Gastroesophageal sphincter (tissue), 4 donors: ENCODE measurements around the gene BCL11A. TPM values are rescaled to one million over a fixed set of nuclear protein-coding genes. Genes with fewer than 3 reads are reported as not detected.
A peak's percentile ranks its signal among the peaks of the same experiment; 100 is the strongest.

Experiments used
- ATAC-seq: fragments of 150-250 bp; one replicate; pipeline ENCODE4 v1.9.1; 2016; ENCODE audit warnings: mild to moderate bottlenecking, moderate library complexity
- H3K27ac ChIP-seq, 4 donors: fragments of 200-600 bp; sonication (generic) in 3 of 4; 1 replicate in 3 of 4; 2 replicates in 1 of 4; pipeline ENCODE4 v1.5.1; 2016 to 2019
- H3K27me3 ChIP-seq: fragments of 200-600 bp; sonication (generic); one replicate; pipeline ENCODE4 v1.5.1; 2019
- H3K36me3 ChIP-seq, 2 donors: fragments of 200-600 bp; sonication (generic); one replicate each; pipeline ENCODE4 v1.5.1; 2019; ENCODE audit warnings: control low read depth in 1 of 2
- H3K4me1 ChIP-seq, 3 donors: fragments of 200-600 bp; sonication (generic); 1 replicate in 2 of 3; 2 replicates in 1 of 3; pipeline ENCODE4 v1.5.1; 2016 to 2019; ENCODE audit warnings: control low read depth in 2 of 3
- H3K4me3 ChIP-seq, 2 donors: fragments of 200-600 bp; sonication (generic); one replicate each; pipeline ENCODE4 v1.5.1; 2019; ENCODE audit warnings: mild to moderate bottlenecking in 1 of 2, moderate library complexity in 1 of 2
- H3K9me3 ChIP-seq, 3 donors: fragments of 200-600 bp; sonication (generic); one replicate each; pipeline ENCODE4 v1.5.1; 2017 to 2019; ENCODE audit warnings: control low read depth in 2 of 3
- CTCF ChIP-seq, 4 experiments: fragments of 200-600 bp in 2 of 4; fragments of 450-650 bp in 2 of 4; sonication (generic) in 1 of 4; IDR thresholded peaks; one replicate each; pipeline ENCODE4 v1.5.1; 2017 to 2019; ENCODE audit warnings: antibody characterized with exemption in 4 of 4, mild to moderate bottlenecking in 2 of 4, moderate library complexity in 2 of 4
- EP300 ChIP-seq: sonication (generic); formaldehyde crosslinking; IDR thresholded peaks from one replicate; pipeline ENCODE4 v1.6.1; 2017; ENCODE audit warnings: antibody characterized with exemption, mild to moderate bottlenecking
- POLR2A ChIP-seq, 2 donors: fragments of 450-650 bp; IDR thresholded peaks; one replicate each; pipeline ENCODE4 v1.6.1; 2017; ENCODE audit warnings: antibody characterized with exemption in 2 of 2, mild to moderate bottlenecking in 2 of 2, moderate library complexity in 1 of 2
- POLR2AphosphoS5 ChIP-seq: sonication (generic); formaldehyde crosslinking; IDR thresholded peaks from one replicate; pipeline ENCODE4 v1.6.1; 2017; ENCODE audit warnings: antibody characterized with exemption
- WGBS, 2 donors: methylation state at CpG; one replicate each; pipeline ENCODE4 v1.1.5; 2018; ENCODE audit warnings: low coverage in 1 of 2; 5-methylcytosine and 5-hydroxymethylcytosine counted together
- total RNA-seq, 4 donors: library from RNA; depleted of rRNA; stranded (reverse); fragments of >200 nt; gene quantifications; one replicate each; pipeline ENCODE4 v1.1.0, GENCODE V29; 2016

BCL11A gene
- total RNA-seq, 4 donors from 2014 or later, result 3.6 to 10.6 (median 8.1) TPM

DNA sequence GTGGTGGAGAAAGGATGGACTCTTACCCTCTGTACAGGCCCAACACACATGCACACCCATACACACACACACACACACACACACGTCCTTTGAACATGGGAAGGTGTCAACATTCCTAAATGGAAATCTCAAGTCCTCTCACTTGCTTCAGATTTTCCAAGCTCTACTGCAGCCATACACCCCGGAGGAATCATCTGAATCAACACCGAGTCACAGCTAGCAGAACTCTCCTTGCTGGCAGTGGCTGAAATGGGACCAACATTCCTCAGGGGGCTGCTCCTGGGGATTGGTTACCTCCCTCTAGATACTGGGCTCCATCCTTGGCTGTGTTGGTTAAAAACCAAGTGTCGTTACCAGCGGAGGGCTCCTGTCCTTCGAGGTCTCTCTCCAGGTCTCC is 112.7 kb downstream of the BCL11A start:
- TF ChIP-seq EP300 (no peak), POLR2AphosphoS5 (no peak), POLR2A (IDR thresholded peaks at IDR 0.05) (no peak), CTCF (IDR thresholded peaks at IDR 0.05) (no peak)
- no peak overlapping the region for H3K4me3 ChIP-seq
- H3K27ac ChIP-seq, result no peak overlapping the region
- no peak for ATAC-seq
- no peaks in the 10 kb centered on the region for H3K9me3 ChIP-seq
- 84 to 93% methylated on average over 4 to 6 of the region's 6 CpGs for WGBS, 2 donors
- H3K36me3 ChIP-seq, result no peaks in the 10 kb centered on the region
- H3K27me3 ChIP-seq, result peaks cover 6% of the 10 kb centered on the region
- no peaks in the 10 kb centered on the region for H3K4me1 ChIP-seq

GRCh38 chr2:60440079-60440766 is 113.2 kb downstream of the BCL11A start:
- 91 to 93% methylated on average over 3 of the region's 3 CpGs for WGBS, 2 donors
- no peaks in the 10 kb centered on the region for H3K36me3 ChIP-seq
- no peaks in the 10 kb centered on the region for H3K4me1 ChIP-seq
- no peak overlapping the region for H3K27ac ChIP-seq
- H3K4me3 ChIP-seq, result no peak overlapping the region
- H3K27me3 ChIP-seq, result peaks cover 6% of the 10 kb centered on the region
- no peak for ATAC-seq
- H3K9me3 ChIP-seq, result no peaks in the 10 kb centered on the region
- TF ChIP-seq POLR2A (IDR thresholded peaks at IDR 0.05), result no peak
- no peak for TF ChIP-seq EP300
- no peak for TF ChIP-seq POLR2AphosphoS5
- TF ChIP-seq CTCF (IDR thresholded peaks at IDR 0.05), result no peak

GRCh38 chr2:60439219-60439974 is 114.1 kb downstream of the BCL11A start:
- TF ChIP-seq POLR2AphosphoS5 (no peak), CTCF (IDR thresholded peaks at IDR 0.05) (peak in 3 of 4 experiments; percentile 8 to 22 (median 12))

DNA sequence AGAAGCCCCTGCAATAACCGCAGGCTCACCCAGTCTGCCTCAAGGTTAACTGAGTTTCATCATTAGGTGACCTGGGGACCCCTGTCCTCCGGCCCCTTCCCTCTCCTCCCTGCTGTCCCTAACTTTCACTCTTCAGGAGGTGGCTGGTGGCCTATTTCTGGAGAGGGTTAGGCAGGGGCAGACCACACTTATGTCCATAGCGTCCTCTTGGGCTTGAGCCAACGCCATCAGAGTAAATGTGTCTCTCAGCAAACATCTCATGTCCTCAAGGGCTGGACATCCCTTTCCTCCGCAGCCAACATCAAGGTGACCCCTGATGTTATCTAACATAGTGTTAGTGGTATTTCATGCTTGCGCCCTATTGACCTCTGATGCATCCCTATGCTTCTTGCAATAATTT is 114.8 kb downstream of the BCL11A start:
- Histone ChIP-seq H3K36me3 (no peaks in the 10 kb centered on the region), H3K4me1 (no peaks in the 10 kb centered on the region), H3K27ac (no peak overlapping the region), H3K27me3 (peaks cover 6% of the 10 kb centered on the region), H3K4me3 (no peak overlapping the region), H3K9me3 (no peaks in the 10 kb centered on the region)
- 90 to 91% methylated on average over 2 to 4 of the region's 6 CpGs for WGBS, 2 donors
- TF ChIP-seq POLR2A (IDR thresholded peaks at IDR 0.05) (no peak), EP300 (no peak), POLR2AphosphoS5 (no peak), CTCF (IDR thresholded peaks at IDR 0.05) (no peak)
- no peak for ATAC-seq

More at GRCh38 chr2:60439219-60439974, 114.1 kb downstream of the BCL11A start:
- WGBS, 2 donors, result 78 to 82% methylated on average over 7 to 18 of the region's 20 CpGs
- H3K4me1 ChIP-seq, result no peaks in the 10 kb centered on the region
- peak; percentile 51 for ATAC-seq
- no peaks in the 10 kb centered on the region for H3K9me3 ChIP-seq
- no peak overlapping the region for H3K27ac ChIP-seq
- peaks cover 6% of the 10 kb centered on the region for H3K27me3 ChIP-seq
- no peaks in the 10 kb centered on the region for H3K36me3 ChIP-seq
- H3K4me3 ChIP-seq, result no peak overlapping the region

DNA sequence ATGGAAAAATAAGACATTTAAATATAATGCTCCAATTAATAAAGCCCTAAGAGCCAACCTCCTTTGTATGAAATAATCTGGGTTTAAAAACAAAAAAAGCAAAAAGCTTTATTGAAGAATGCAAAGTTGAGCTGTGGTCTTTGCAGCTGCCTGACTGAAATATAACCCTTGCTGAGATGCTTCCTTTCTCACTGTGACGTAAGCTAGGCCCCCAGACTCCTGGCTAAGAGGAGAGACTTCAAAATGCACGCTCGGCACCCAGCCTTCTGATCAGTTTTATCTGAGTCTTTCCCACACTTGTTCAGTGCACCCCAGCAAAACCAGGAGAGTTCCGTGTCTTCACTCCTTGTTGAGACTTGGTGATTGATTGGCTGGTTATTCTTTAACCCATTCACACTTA is 115.3 kb downstream of the BCL11A start:
- H3K36me3 ChIP-seq, result no peaks in the 10 kb centered on the region
- TF ChIP-seq EP300 (no peak), CTCF (IDR thresholded peaks at IDR 0.05) (no peak)
- no peak overlapping the region for H3K4me3 ChIP-seq
- 91% methylated on average over 4 of the region's 4 CpGs; no CpG with 5 or more reads in 1 of the 2 donors for WGBS, 2 donors
- H3K27me3 ChIP-seq, result peaks cover 6% of the 10 kb centered on the region
- ATAC-seq, result no peak
- no peak overlapping the region for H3K27ac ChIP-seq
- H3K4me1 ChIP-seq, result no peaks in the 10 kb centered on the region
- no peaks in the 10 kb centered on the region for H3K9me3 ChIP-seq
